ENCODE results near the gene SLC46A3. TPM values are rescaled to one million over a fixed set of nuclear protein-coding genes. Genes with fewer than 3 reads are reported as not detected.

SLC46A3 gene
- total RNA-seq, 4 donors from 2014 or later: 10.6 to 16.1 (median 13.3) TPM

DNA sequence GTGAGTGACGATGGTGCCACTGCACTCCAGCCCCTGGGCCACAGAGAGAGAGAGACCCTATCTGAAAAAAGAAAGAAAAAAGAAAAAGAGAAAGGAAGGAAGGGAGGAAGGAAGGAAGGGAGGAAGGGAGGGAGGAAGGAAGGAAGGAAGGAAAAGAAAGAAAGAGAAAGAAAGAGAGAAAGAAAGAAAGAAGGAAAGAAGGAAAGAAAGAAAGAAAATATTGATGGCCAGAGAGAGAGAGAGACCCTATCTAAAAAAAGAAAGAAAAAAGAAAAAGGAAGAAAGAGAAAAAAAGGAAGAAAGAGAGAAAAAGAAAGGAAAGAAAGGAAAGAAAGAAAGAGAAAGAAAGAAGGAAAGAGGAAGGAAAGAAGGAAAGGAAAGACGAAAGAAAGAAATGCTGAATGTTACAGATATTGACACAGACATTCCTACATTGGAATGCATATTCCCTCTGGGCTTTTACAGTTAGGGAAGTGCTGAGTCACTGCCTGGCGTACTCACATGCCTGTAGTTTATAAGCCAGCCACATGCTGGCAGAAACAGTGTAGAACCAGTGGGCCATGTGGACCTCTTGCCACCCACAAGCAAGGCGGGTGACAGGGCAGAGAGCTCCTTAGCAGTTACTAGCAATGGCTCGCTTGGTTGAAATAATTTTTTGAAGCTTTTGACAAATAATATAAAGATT lies 34.6 kb upstream of the SLC46A3 start:
- no peak for DNase-seq (ENCODE audit: low spot score)
- no peak for TF ChIP-seq CTCF (IDR thresholded peaks at IDR 0.05)
- ATAC-seq (ENCODE audit: low FRiP score): peak; percentile 86

GRCh38 chr13:28751175-28751960 lies 32.6 kb upstream of the SLC46A3 start:
- DNase-seq (ENCODE audit: low spot score) (no peak), ATAC-seq (ENCODE audit: low FRiP score) (no peak)
- TF ChIP-seq CTCF (IDR thresholded peaks at IDR 0.05): no peak

DNA sequence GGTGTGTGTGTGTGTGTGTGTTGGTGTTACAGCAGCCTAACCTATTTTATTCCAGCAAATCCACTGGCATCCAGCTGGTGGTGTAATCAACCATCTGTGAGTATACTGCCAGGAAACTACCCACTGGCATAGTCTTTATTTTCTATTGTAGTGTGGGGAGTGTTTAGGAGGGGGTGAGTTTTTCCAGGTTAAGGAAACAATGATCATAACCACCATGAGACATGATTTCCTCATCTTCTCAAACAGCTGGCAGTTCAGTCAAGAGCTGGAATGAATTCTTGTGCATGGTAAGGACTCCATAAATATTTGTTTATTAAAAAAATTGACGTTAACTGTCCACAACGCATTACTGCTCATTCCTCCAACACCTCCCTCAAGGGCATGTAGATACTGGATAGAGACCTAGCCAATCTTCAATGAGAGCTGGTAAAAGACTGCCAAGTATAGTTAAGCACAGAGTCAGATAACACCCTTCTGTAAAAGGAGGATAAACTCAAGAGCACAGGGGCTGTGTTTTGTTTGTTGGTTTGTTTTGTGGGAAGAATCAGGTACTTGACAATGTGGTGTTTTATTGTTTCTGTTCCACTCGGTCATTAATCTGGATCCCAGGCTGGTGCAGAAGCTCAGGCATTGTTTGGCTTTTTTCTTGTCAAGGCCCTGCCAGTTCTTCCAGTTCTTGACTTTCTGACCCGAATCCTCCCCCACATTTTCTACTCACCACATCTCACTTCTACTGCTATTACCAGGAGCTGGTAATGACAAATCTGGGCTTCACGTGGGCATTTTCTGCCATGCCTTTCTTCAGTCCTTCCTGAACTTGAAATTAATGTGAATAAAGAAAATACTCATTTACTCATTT lies 31.6 kb upstream of the SLC46A3 start:
- ATAC-seq (ENCODE audit: low FRiP score) (no peak), DNase-seq (ENCODE audit: low spot score) (no peak)
- TF ChIP-seq CTCF (IDR thresholded peaks at IDR 0.05): no peak

DNA sequence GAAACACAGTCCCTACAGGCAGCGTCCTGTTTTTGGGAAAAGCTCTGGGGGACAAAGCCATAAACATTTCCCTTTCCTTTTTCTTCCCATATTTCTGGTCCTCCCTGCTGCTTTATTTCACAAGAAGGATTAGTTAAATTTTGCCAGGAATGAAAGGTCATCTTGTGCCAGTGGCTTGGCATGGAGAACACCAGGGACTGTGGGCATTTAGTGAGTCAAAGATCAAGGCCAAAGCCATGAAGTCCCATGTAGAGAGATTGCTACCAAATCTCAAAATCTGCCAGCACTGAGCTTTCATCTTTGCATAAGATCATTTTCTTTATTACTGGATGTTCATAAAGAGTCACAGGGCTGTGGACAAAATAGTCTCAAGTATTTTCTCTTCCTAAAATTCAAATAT lies 29.1 kb upstream of the SLC46A3 start:
- no peak for DNase-seq (ENCODE audit: low spot score)
- no peak for ATAC-seq (ENCODE audit: low FRiP score)
- no peak for TF ChIP-seq CTCF (IDR thresholded peaks at IDR 0.05)

GRCh38 chr13:28746287-28746612 lies 27.5 kb upstream of the SLC46A3 start:
- ATAC-seq (ENCODE audit: low FRiP score): no peak
- no peak for TF ChIP-seq CTCF (IDR thresholded peaks at IDR 0.05)
- no peak for DNase-seq (ENCODE audit: low spot score)

DNA sequence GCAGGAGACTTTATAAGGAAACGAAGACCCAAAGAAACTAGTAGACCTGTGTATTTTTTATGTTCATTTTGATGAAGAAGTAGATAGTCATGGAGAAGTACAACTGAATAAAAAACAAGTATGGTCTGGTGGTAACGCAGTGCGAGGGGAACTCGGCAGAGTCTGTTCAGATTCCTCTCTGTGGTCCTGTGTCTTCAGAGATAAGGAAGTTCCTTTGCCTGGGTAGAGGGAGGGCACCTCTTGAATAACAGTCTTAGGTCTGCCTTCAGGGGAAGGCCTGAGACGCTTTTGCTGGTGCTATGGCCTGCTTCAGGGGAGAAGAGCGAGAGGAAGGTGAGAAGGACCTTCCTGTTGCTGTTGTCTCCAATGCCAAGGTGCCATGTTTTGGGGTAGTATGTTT lies 25.9 kb upstream of the SLC46A3 start:
- DNase-seq (ENCODE audit: low spot score) (no peak), ATAC-seq (ENCODE audit: low FRiP score) (no peak)
- no peak for TF ChIP-seq CTCF (IDR thresholded peaks at IDR 0.05)
